ENCODE data around the gene KCNJ6. TPM values are rescaled to one million over a fixed set of nuclear protein-coding genes. Genes with fewer than 3 reads are reported as not detected.

Gene KCNJ6
- total RNA-seq, 1 experiment from 2014 or later = 1.2 TPM

GRCh38 chr21:37863842-37864241 is 52.4 kb downstream of the KCNJ6 start:
- no peak overlapping the region for H3K14ac ChIP-seq (ENCODE audit: insufficient read depth, low read length)
- no peak overlapping the region for H3K4ac ChIP-seq (ENCODE audit: low read depth, low read length)
- no peaks in the 10 kb centered on the region; a peak in 1 of 5 replicates for H3K9me3 Mint-ChIP-seq
- H3K23me2 ChIP-seq (ENCODE audit: insufficient read length, low read depth, low read length, poor library complexity, severe bottlenecking) = no peaks in the 10 kb centered on the region
- no peak overlapping the region for H3K27ac ChIP-seq (ENCODE audit: insufficient read length, low read depth, low read length)
- no peaks in the 10 kb centered on the region for H3K9me3 ChIP-seq (ENCODE audit: control insufficient read depth, low read depth, low read length)
- H3K79me1 ChIP-seq (ENCODE audit: insufficient read depth, low read depth, low read length, poor library complexity, severe bottlenecking) = no peaks in the 10 kb centered on the region
- no peak overlapping the region for H3K23ac ChIP-seq (ENCODE audit: insufficient read length, low read depth, low read length)
- H2BK12ac ChIP-seq (ENCODE audit: insufficient read length, low read depth, low read length) = no peak overlapping the region
- H3K27me3 ChIP-seq (ENCODE audit: insufficient read depth, low read length) = no peaks in the 10 kb centered on the region
- no peak for TF ChIP-seq CTCF (conservative IDR thresholded peaks at IDR 0.05)
- no peak overlapping the region for H4K91ac ChIP-seq (ENCODE audit: insufficient read length, low read depth, low read length)
- no peak overlapping the region for H2AFZ ChIP-seq (ENCODE audit: low read length)
- no peak overlapping the region for H3K9ac ChIP-seq (ENCODE audit: extremely low read depth, insufficient read length, low read length)
- no peak overlapping the region for H2BK5ac ChIP-seq (ENCODE audit: insufficient read length, low read length)
- no peaks in the 10 kb centered on the region; the same call in 1 of the 2 replicates for H3K27me3 Mint-ChIP-seq (ENCODE audit: low read depth)
- no peak overlapping the region for H2AK5ac ChIP-seq (ENCODE audit: insufficient read length, low read length)
- H3K4me2 ChIP-seq (ENCODE audit: insufficient read depth, insufficient read length, low read length) = no peak overlapping the region
- no peaks in the 10 kb centered on the region for H4K20me1 ChIP-seq (ENCODE audit: control insufficient read depth, insufficient read depth, insufficient read length)
- no peaks in the 10 kb centered on the region for H3K36me3 Mint-ChIP-seq (ENCODE audit: insufficient read depth in 1 of 3, low read depth in 3 of 3)
- no peak overlapping the region for H3K4me3 Mint-ChIP-seq
- H4K5ac ChIP-seq (ENCODE audit: insufficient read length, low read depth, low read length) = no peak overlapping the region
- H3K56ac ChIP-seq (ENCODE audit: insufficient read length, low read depth, low read length) = no peak overlapping the region
- H2BK120ac ChIP-seq (ENCODE audit: low read depth, low read length, poor library complexity, severe bottlenecking) = no peak overlapping the region
- peaks cover 4 to 5% of the 10 kb centered on the region in 2 experiments for H3K4me1 Mint-ChIP-seq
- no peak overlapping the region for H2BK20ac ChIP-seq (ENCODE audit: low read depth, low read length, poor library complexity, severe bottlenecking)
- no peak overlapping the region for H2BK15ac ChIP-seq (ENCODE audit: low read depth, low read length)
- WGBS (ENCODE audit: extremely low coverage, insufficient read length, low lambda C conversion rate) = no CpG with 5 or more reads among the region's 5 CpGs
- no peaks in the 10 kb centered on the region for H3K4me1 ChIP-seq (ENCODE audit: insufficient read depth, low read length)
- H3K18ac ChIP-seq (ENCODE audit: insufficient read length, low read depth, low read length) = no peak overlapping the region
- DNase-seq = no peak
- H3K79me2 ChIP-seq (ENCODE audit: insufficient read depth, low read length) = no peaks in the 10 kb centered on the region
- H4K8ac ChIP-seq (replicated peaks; ENCODE audit: insufficient read length, low read depth, low read length) = no peak overlapping the region
- no peak overlapping the region for H3K27ac Mint-ChIP-seq
- H3T11ph ChIP-seq (ENCODE audit: low read length) = no peak overlapping the region

Data from H9 (cell line).